Measurements from ENCODE around the gene PACSIN2. TPM values are rescaled to one million over a fixed set of nuclear protein-coding genes. Genes with fewer than 3 reads are reported as not detected.
A peak's percentile ranks its signal among the peaks of the same experiment; 100 is the strongest.

The PACSIN2 gene
- total and polyA plus RNA-seq, 2 of the 13 experiments (the other 11 are each of a cell fraction or from before 2014, with no cell fraction given): 54.1 to 68.8 TPM

- TF ChIP-seq, protein P1, sequence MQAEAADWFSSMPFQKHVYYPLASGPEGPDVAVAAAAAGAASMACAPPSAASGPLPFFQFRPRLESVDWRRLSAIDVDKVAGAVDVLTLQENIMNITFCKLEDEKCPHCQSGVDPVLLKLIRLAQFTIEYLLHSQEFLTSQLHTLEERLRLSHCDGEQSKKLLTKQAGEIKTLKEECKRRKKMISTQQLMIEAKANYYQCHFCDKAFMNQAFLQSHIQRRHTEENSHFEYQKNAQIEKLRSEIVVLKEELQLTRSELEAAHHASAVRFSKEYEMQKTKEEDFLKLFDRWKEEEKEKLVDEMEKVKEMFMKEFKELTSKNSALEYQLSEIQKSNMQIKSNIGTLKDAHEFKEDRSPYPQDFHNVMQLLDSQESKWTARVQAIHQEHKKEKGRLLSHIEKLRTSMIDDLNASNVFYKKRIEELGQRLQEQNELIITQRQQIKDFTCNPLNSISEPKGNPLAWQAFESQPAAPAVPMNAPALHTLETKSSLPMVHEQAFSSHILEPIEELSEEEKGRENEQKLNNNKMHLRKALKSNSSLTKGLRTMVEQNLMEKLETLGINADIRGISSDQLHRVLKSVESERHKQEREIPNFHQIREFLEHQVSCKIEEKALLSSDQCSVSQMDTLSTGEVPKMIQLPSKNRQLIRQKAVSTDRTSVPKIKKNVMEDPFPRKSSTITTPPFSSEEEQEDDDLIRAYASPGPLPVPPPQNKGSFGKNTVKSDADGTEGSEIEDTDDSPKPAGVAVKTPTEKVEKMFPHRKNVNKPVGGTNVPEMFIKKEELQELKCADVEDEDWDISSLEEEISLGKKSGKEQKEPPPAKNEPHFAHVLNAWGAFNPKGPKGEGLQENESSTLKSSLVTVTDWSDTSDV (CRISPR knock-in tag; IDR thresholded peaks at IDR 0.05): no peak
- TF ChIP-seq SALL2 (CRISPR knock-in tag; IDR thresholded peaks at IDR 0.05) (0 out of 2 replicates have a peak, but pooled peaks have one; percentile 26), HDAC1 (CRISPR knock-in tag; IDR thresholded peaks at IDR 0.05) (peak; percentile 64), ZIK1 (CRISPR knock-in tag; IDR thresholded peaks at IDR 0.05; ENCODE audit: borderline replicate concordance, low read depth) (no peak), RFXANK (CRISPR knock-in tag; IDR thresholded peaks at IDR 0.05) (no peak), PHF8 (CRISPR knock-in tag; IDR thresholded peaks at IDR 0.05) (peak; percentile 61), MTF2 (CRISPR knock-in tag; IDR thresholded peaks at IDR 0.05; ENCODE audit: borderline replicate concordance) (no peak), TGIF2 (CRISPR knock-in tag; IDR thresholded peaks at IDR 0.05) (no peak), HDAC2 (CRISPR knock-in tag; IDR thresholded peaks at IDR 0.05) (peak; percentile 78), ZNF274 (CRISPR knock-in tag; IDR thresholded peaks at IDR 0.05) (no peak), ZMYM3 (CRISPR knock-in tag; IDR thresholded peaks at IDR 0.05) (peak; percentile 85), ZNF589 (CRISPR knock-in tag; conservative IDR thresholded peaks at IDR 0.05) (no peak), SKI (IDR thresholded peaks at IDR 0.05; ENCODE audit: partially characterized antibody) (no peak), HNF4A (CRISPR knock-in tag; IDR thresholded peaks at IDR 0.05) (peak; percentile 95), ZNF124 (CRISPR knock-in tag; IDR thresholded peaks at IDR 0.05) (peak; percentile 86), KAT2B (IDR thresholded peaks at IDR 0.05; ENCODE audit: borderline replicate concordance, low read depth, low read length) (no peak)
- TF ChIP-seq, protein P2, sequence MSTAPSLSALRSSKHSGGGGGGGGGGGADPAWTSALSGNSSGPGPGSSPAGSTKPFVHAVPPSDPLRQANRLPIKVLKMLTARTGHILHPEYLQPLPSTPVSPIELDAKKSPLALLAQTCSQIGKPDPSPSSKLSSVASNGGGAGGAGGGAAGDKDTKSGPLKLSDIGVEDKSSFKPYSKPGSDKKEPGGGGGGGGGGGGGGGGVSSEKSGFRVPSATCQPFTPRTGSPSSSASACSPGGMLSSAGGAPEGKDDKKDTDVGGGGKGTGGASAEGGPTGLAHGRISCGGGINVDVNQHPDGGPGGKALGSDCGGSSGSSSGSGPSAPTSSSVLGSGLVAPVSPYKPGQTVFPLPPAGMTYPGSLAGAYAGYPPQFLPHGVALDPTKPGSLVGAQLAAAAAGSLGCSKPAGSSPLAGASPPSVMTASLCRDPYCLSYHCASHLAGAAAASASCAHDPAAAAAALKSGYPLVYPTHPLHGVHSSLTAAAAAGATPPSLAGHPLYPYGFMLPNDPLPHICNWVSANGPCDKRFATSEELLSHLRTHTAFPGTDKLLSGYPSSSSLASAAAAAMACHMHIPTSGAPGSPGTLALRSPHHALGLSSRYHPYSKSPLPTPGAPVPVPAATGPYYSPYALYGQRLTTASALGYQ (CRISPR knock-in tag; IDR thresholded peaks at IDR 0.05): peak; percentile 61; the same call in 1 of the 2 replicates
- TF ChIP-seq, protein P3, sequence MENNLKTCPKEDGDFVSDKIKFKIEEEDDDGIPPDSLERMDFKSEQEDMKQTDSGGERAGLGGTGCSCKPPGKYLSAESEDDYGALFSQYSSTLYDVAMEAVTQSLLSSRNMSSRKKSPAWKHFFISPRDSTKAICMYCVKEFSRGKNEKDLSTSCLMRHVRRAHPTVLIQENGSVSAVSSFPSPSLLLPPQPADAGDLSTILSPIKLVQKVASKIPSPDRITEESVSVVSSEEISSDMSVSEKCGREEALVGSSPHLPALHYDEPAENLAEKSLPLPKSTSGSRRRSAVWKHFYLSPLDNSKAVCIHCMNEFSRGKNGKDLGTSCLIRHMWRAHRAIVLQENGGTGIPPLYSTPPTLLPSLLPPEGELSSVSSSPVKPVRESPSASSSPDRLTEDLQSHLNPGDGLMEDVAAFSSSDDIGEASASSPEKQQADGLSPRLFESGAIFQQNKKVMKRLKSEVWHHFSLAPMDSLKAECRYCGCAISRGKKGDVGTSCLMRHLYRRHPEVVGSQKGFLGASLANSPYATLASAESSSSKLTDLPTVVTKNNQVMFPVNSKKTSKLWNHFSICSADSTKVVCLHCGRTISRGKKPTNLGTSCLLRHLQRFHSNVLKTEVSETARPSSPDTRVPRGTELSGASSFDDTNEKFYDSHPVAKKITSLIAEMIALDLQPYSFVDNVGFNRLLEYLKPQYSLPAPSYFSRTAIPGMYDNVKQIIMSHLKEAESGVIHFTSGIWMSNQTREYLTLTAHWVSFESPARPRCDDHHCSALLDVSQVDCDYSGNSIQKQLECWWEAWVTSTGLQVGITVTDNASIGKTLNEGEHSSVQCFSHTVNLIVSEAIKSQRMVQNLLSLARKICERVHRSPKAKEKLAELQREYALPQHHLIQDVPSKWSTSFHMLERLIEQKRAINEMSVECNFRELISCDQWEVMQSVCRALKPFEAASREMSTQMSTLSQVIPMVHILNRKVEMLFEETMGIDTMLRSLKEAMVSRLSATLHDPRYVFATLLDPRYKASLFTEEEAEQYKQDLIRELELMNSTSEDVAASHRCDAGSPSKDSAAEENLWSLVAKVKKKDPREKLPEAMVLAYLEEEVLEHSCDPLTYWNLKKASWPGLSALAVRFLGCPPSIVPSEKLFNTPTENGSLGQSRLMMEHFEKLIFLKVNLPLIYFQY (CRISPR knock-in tag; IDR thresholded peaks at IDR 0.05; ENCODE audit: borderline replicate concordance): 0 out of 2 replicates have a peak, but pooled peaks have one; percentile 63
- TF ChIP-seq, protein P4, sequence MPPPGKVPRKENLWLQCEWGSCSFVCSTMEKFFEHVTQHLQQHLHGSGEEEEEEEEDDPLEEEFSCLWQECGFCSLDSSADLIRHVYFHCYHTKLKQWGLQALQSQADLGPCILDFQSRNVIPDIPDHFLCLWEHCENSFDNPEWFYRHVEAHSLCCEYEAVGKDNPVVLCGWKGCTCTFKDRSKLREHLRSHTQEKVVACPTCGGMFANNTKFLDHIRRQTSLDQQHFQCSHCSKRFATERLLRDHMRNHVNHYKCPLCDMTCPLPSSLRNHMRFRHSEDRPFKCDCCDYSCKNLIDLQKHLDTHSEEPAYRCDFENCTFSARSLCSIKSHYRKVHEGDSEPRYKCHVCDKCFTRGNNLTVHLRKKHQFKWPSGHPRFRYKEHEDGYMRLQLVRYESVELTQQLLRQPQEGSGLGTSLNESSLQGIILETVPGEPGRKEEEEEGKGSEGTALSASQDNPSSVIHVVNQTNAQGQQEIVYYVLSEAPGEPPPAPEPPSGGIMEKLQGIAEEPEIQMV (CRISPR knock-in tag; IDR thresholded peaks at IDR 0.05; ENCODE audit: low read depth): no peak
- TF ChIP-seq, protein P5, sequence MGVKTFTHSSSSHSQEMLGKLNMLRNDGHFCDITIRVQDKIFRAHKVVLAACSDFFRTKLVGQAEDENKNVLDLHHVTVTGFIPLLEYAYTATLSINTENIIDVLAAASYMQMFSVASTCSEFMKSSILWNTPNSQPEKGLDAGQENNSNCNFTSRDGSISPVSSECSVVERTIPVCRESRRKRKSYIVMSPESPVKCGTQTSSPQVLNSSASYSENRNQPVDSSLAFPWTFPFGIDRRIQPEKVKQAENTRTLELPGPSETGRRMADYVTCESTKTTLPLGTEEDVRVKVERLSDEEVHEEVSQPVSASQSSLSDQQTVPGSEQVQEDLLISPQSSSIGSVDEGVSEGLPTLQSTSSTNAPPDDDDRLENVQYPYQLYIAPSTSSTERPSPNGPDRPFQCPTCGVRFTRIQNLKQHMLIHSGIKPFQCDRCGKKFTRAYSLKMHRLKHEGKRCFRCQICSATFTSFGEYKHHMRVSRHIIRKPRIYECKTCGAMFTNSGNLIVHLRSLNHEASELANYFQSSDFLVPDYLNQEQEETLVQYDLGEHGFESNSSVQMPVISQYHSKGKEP (CRISPR knock-in tag; IDR thresholded peaks at IDR 0.05): no peak
These were observed 3.7 kb upstream of the PACSIN2 start (continued) for GRCh38 chr22:43018615-43019014.
